ENCODE results near the gene RIMS1. TPM values are rescaled to one million over a fixed set of nuclear protein-coding genes. Genes with fewer than 3 reads are reported as not detected.

RIMS1 gene
- total and polyA plus RNA-seq, 12 donors = 0.07 to 2.8 (median 0.20) TPM; not detected in 3

DNA sequence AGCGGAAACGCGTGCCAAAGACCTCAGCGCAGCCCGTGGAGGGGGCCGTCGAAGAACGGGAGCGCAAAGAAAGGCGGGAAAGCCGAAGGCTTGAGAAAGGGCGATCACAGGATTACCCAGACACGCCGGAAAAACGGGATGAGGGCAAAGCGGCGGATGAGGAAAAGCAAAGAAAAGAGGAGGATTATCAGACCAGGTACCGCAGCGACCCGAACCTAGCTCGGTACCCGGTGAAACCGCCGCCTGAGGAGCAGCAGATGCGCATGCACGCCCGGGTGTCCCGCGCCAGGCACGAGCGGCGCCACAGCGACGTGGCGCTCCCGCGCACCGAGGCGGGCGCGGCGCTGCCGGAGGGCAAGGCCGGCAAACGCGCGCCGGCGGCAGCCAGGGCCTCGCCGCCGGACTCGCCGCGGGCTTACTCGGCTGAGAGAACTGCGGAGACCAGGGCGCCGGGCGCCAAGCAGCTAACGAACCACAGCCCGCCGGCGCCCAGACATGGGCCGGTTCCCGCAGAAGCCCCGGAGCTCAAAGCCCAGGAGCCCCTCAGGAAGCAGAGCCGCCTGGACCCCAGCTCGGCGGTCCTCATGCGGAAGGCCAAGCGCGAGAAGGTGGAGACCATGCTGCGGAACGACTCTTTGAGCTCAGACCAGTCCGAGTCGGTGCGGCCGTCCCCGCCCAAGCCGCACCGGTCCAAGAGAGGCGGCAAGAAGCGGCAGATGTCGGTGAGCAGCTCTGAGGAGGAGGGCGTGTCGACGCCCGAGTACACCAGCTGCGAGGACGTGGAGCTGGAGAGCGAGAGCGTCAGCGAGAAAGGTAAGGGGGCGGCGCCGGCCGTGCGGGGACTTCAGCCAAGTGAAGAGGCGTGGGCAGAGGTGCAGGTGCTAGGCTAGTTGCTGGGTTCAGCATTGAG is 296.2 kb downstream of the RIMS1 start:
- no peak overlapping the region for H3K27ac ChIP-seq

GRCh38 chr6:72203983-72204382 is 317.6 kb downstream of the RIMS1 start:
- H3K4me1 ChIP-seq = no peaks in the 10 kb centered on the region
- ATAC-seq = no peak
- H3K27ac ChIP-seq = no peak overlapping the region
- no peak overlapping the region for H3K4me3 ChIP-seq
- intact Hi-C loops (cut with DNase I) = no loop called here
- no peak for TF ChIP-seq CTCF (IDR thresholded peaks at IDR 0.05)
- DNase-seq = no peak
- H3K9me3 ChIP-seq = peaks cover 0 to 2% (median 0%) of the 10 kb centered on the region in 11 donors
- H3K36me3 ChIP-seq = no peaks in the 10 kb centered on the region
- no peaks in the 10 kb centered on the region for H3K27me3 ChIP-seq
- WGBS, 2 donors = 38% methylated on average over 2 of the region's 2 CpGs

More for the DNA sequence above, 296.2 kb downstream of the RIMS1 start:
- H3K9me3 ChIP-seq = peaks cover 0 to 3% (median 0%) of the 10 kb centered on the region in 11 donors
- peaks cover 0 to 9% (median 6%) of the 10 kb centered on the region in 9 donors for H3K4me1 ChIP-seq
- peaks cover 5 to 61% (median 37%) of the 10 kb centered on the region in 7 donors for H3K27me3 ChIP-seq
- peak overlapping the region in 9 of 10 donors; percentile 19 to 45 (median 41) for H3K4me3 ChIP-seq
- intact Hi-C loops (cut with DNase I) = no loop called here
- TF ChIP-seq CTCF (IDR thresholded peaks at IDR 0.05) = no peak
- ATAC-seq = peak in 2 of 8 donors; percentile 53 to 58
- WGBS, 2 donors = 3 to 5% methylated on average over 100 of the region's 100 CpGs
- no peaks in the 10 kb centered on the region for H3K36me3 ChIP-seq
- DNase-seq = peak in 1 of 2 donors; percentile 11

GRCh38 chr6:72205500-72205899 is 319.1 kb downstream of the RIMS1 start:
- TF ChIP-seq CTCF (IDR thresholded peaks at IDR 0.05) = no peak
- no peak overlapping the region for H3K4me3 ChIP-seq
- no peak for ATAC-seq
- H3K27ac ChIP-seq = no peak overlapping the region
- no peaks in the 10 kb centered on the region for H3K36me3 ChIP-seq
- intact Hi-C loops (cut with DNase I) = no loop called here
- no peak for DNase-seq
- no peaks in the 10 kb centered on the region for H3K4me1 ChIP-seq
- H3K27me3 ChIP-seq = no peaks in the 10 kb centered on the region
- H3K9me3 ChIP-seq = peaks cover 0 to 2% (median 0%) of the 10 kb centered on the region in 11 donors

DNA sequence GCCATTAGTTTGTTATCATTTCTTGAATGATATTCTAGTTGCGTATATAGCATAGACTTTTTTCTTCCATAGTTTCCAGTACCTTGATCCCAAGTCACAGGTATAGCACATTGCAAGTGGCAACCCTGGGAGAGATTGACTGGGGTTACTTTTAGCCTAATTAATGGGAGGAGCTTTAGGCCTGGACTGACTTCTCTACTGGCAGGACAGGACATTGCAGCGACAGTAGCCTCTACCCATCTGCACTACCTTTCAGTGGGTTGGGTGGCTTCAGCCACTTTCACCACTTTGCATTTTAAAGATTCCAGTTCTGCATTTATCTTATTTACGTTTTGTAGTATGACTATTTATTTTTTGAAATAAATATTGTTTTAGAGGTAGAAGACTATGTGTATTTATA is 320.3 kb downstream of the RIMS1 start:
- no peak overlapping the region for H3K27ac ChIP-seq
- no peaks in the 10 kb centered on the region for H3K36me3 ChIP-seq
- no peaks in the 10 kb centered on the region for H3K4me1 ChIP-seq
- peaks cover 0 to 2% (median 0%) of the 10 kb centered on the region in 11 donors for H3K9me3 ChIP-seq
- no peak for DNase-seq
- intact Hi-C loops (cut with DNase I) = no loop called here
- no peaks in the 10 kb centered on the region for H3K27me3 ChIP-seq
- H3K4me3 ChIP-seq = no peak overlapping the region
- no peak for ATAC-seq
- TF ChIP-seq CTCF (IDR thresholded peaks at IDR 0.05) = no peak
- 71 to 73% methylated on average over 3 of the region's 3 CpGs for WGBS, 2 donors

All from heart right ventricle (tissue), 16 donors.